ENCODE measurements around the gene OSBPL1A. TPM values are rescaled to one million over a fixed set of nuclear protein-coding genes. Genes with fewer than 3 reads are reported as not detected.

The OSBPL1A gene
- total RNA-seq, 1 experiment from 2014 or later: 53.1 TPM

GRCh38 chr18:24326211-24326610 is 71.4 kb downstream of the OSBPL1A start (continued):
- no peak for TF ChIP-seq E2F4 (CRISPR knock-in tag; IDR thresholded peaks at IDR 0.05; ENCODE audit: borderline replicate concordance, low read depth)

DNA sequence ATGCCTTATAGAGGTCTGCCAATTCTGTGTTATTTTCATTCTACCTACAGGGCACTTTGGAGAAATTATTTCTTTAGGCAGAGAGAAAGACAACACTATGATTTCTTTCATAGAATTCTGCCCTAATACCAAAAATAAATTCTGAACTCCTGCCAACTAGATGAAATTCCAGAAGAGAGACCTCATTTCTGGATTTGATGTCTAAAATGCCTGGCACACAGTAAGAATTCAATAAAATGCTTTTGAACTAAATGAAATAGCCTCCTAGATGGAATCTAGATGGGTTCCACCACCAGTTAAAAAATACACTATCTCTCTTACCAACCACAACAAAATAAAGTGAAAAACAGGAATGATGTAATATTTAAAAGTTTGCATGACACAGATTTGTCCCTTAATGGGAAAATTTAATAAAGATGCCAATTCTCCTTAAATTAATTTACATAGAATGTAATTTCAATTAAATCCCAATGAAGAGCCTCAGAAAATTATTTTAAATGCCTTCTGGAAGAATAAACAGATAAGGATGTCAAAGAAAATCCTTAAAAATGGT is 75.0 kb downstream of the OSBPL1A start:
- Mint-ChIP-seq H3K4me1 (no peaks in the 10 kb centered on the region), H3K27me3 (ENCODE audit: low read depth) (no peaks in the 10 kb centered on the region), H3K9me3 (no peaks in the 10 kb centered on the region), H3K27ac (no peak overlapping the region), H3K4me3 (no peak overlapping the region), H3K36me3 (peaks cover 9% of the 10 kb centered on the region; the same call in 1 of the 2 replicates)
- DNase-seq (ENCODE audit: low spot score) (no peak), ATAC-seq (no peak)
- ChIA-PET POLR2A (no interaction called here), CTCF (no interaction called here)
- TF ChIP-seq CBFB (CRISPR knock-in tag; IDR thresholded peaks at IDR 0.05; ENCODE audit: low read depth) (no peak), AFF4 (CRISPR knock-in tag; IDR thresholded peaks at IDR 0.05; ENCODE audit: borderline replicate concordance) (no peak), ERG (CRISPR knock-in tag; IDR thresholded peaks at IDR 0.05) (no peak), ELF4 (CRISPR knock-in tag; IDR thresholded peaks at IDR 0.05; ENCODE audit: low read depth) (no peak), ZNF138 (CRISPR knock-in tag; conservative IDR thresholded peaks at IDR 0.05) (no peak), ESRRA (CRISPR knock-in tag; IDR thresholded peaks at IDR 0.05; ENCODE audit: borderline replicate concordance) (no peak), STAT6 (CRISPR knock-in tag; conservative IDR thresholded peaks at IDR 0.05; ENCODE audit: low read depth) (no peak), KAT7 (CRISPR knock-in tag; IDR thresholded peaks at IDR 0.05; ENCODE audit: borderline replicate concordance) (no peak)

DNA sequence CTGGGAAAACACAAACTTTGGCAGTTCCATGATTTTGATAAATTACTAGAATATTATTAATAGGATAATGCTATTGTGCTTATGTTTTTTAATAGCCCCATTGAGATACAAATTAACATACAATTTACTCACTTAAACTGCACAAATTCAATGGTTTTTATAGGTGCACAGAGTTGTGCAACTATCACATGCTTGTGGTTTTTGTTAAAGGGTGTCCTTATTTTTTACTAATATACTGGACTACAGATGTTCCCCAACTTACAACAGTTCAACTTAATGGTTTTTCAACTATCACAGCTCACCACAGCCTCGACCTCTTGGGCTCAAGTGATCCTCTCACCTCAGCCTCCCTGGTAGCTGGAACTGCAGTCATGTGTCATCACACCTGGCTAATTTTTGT is 76.6 kb downstream of the OSBPL1A start:
- no peak for TF ChIP-seq ERG (CRISPR knock-in tag; IDR thresholded peaks at IDR 0.05)
- no peak for TF ChIP-seq FOXJ3 (CRISPR knock-in tag; IDR thresholded peaks at IDR 0.05; ENCODE audit: borderline replicate concordance)
- no peak for TF ChIP-seq AFF4 (CRISPR knock-in tag; IDR thresholded peaks at IDR 0.05; ENCODE audit: borderline replicate concordance)
- no peak for TF ChIP-seq PRRX2 (CRISPR knock-in tag; IDR thresholded peaks at IDR 0.05)
- TF ChIP-seq ATF3 (CRISPR knock-in tag; conservative IDR thresholded peaks at IDR 0.05): no peak
- no peak for TF ChIP-seq TEAD4 (CRISPR knock-in tag; IDR thresholded peaks at IDR 0.05)
- TF ChIP-seq NFATC4 (CRISPR knock-in tag; IDR thresholded peaks at IDR 0.05): no peak
- no peaks in the 10 kb centered on the region for H3K27me3 Mint-ChIP-seq (ENCODE audit: low read depth)
- H3K36me3 Mint-ChIP-seq: peaks cover 5% of the 10 kb centered on the region; the same call in 1 of the 2 replicates
- no peak for ATAC-seq
- DNase-seq (ENCODE audit: low spot score): no peak
- H3K4me1 Mint-ChIP-seq: no peaks in the 10 kb centered on the region
- no peak overlapping the region for H3K27ac Mint-ChIP-seq
- POLR2A ChIA-PET: interaction anchor here (0.7 kb wide), 1 partner anchor 75 kb away, joined by 4 read pairs; no protein-coding TSS in a partner anchor
- no peaks in the 10 kb centered on the region for H3K9me3 Mint-ChIP-seq
- CTCF ChIA-PET: interaction anchor here (0.7 to 1.3 kb wide), 2 partner anchors 145 to 1817 kb away, joined by 5 to 7 read pairs; no protein-coding TSS in a partner anchor
- H3K4me3 Mint-ChIP-seq: no peak overlapping the region

All from WTC11 (cell line).